OCI-LY1 (cell line): Measurements from ENCODE around the gene CAB39L.

Experiments
- H2AFZ ChIP-seq: fragments of 200-600 bp; sonication (generic), shearing (Covaris generic); 2 replicates; pipeline ENCODE4 v1.6.0; 2014; ENCODE audit warnings: antibody characterized with exemption, mild to moderate bottlenecking, low read length
- H3F3A ChIP-seq: fragments of 200-600 bp; sonication (generic), shearing (Covaris generic); 2 replicates; pipeline ENCODE4 v1.6.0; 2014; ENCODE audit warnings: mild to moderate bottlenecking, antibody characterized with exemption, low read length, moderate library complexity; ENCODE audit not compliant: insufficient read depth
- H3K27ac ChIP-seq: fragments of 200-600 bp; sonication (generic); 2 replicates; pipeline ENCODE4 v1.5.1; 2014; ENCODE audit warnings: low read length, mixed run types, mild to moderate bottlenecking, low read depth; ENCODE audit not compliant: poor library complexity, severe bottlenecking
- H3K27me3 ChIP-seq: fragments of 200-600 bp; sonication (generic); 2 replicates; pipeline ENCODE4 v1.6.0; 2014; ENCODE audit warnings: antibody characterized with exemption, mild to moderate bottlenecking, low read length, moderate library complexity; ENCODE audit not compliant: insufficient read depth
- H3K36me3 ChIP-seq: fragments of 200-600 bp; sonication (generic); 2 replicates; pipeline ENCODE4 v1.6.1; 2014; ENCODE audit warnings: mild to moderate bottlenecking, antibody characterized with exemption, low read length, moderate library complexity, mixed read lengths; ENCODE audit not compliant: insufficient read depth
- H3K4me1 ChIP-seq: fragments of 200-600 bp; sonication (generic); 2 replicates; pipeline ENCODE4 v1.5.1; 2014; ENCODE audit warnings: mild to moderate bottlenecking, low read length, moderate library complexity; ENCODE audit not compliant: insufficient read depth, severe bottlenecking
- H3K4me2 ChIP-seq: fragments of 200-600 bp; sonication (generic), shearing (Covaris generic); 2 replicates; pipeline ENCODE4 v1.6.1; 2014; ENCODE audit warnings: low read length
- H3K4me3 ChIP-seq: fragments of 200-600 bp; sonication (generic); 2 replicates; pipeline ENCODE4 v1.5.1; 2014; ENCODE audit warnings: low read length, low read depth, mild to moderate bottlenecking, mixed read lengths; ENCODE audit not compliant: poor library complexity, severe bottlenecking
- H3K79me2 ChIP-seq: fragments of 200-600 bp; shearing (Covaris generic); 2 replicates; pipeline ENCODE4 v1.6.1; 2016; ENCODE audit warnings: mixed run types, low read length, mixed read lengths; ENCODE audit not compliant: insufficient read depth
- H3K9ac ChIP-seq: fragments of 200-600 bp; sonication (generic), shearing (Covaris generic); 2 replicates; pipeline ENCODE4 v1.6.1; 2014; ENCODE audit warnings: mild to moderate bottlenecking, low read length, mixed read lengths
- H3K9me2 ChIP-seq: fragments of 200-600 bp; sonication (generic), shearing (Covaris generic); 2 replicates; pipeline ENCODE4 v1.6.1; 2014; ENCODE audit warnings: low read depth, mild to moderate bottlenecking, low read length, mixed read lengths
- H3K9me3 ChIP-seq: fragments of 200-600 bp; shearing (Covaris generic); 2 replicates; pipeline ENCODE4 v1.6.1; 2014; ENCODE audit warnings: low read length, mixed read lengths
- H4K20me1 ChIP-seq: fragments of 200-600 bp; sonication (generic), shearing (Covaris generic); 2 replicates; pipeline ENCODE4 v1.6.0; 2016; ENCODE audit warnings: mild to moderate bottlenecking, low read length; ENCODE audit not compliant: insufficient read depth
- CTCF ChIP-seq: fragments of 200-600 bp; sonication (generic), shearing (Covaris generic); IDR thresholded peaks from 2 replicates; pipeline ENCODE4 v1.5.1; 2017; ENCODE audit warnings: mild to moderate bottlenecking, antibody characterized with exemption, low read length, moderate library complexity, mixed read lengths
- EZH2 ChIP-seq: fragments of 200-600 bp; sonication (generic), shearing (Covaris generic); IDR thresholded peaks from 2 replicates; pipeline ENCODE4 v1.8.0; 2017; ENCODE audit warnings: borderline replicate concordance, mixed run types, mild to moderate bottlenecking, antibody characterized with exemption, low read length, moderate library complexity, mixed read lengths

CAB39L gene

GRCh38 chr13:49307365-49307764 is 136.5 kb downstream of the CAB39L start:
- Histone ChIP-seq H3K4me1 (peaks cover 44% of the 10 kb centered on the region), H3K27me3 (no peaks in the 10 kb centered on the region), H3K4me2 (no peak overlapping the region), H3K9me2 (no peaks in the 10 kb centered on the region), H2AFZ (no peak overlapping the region), H3F3A (no peaks in the 10 kb centered on the region), H3K79me2 (no peaks in the 10 kb centered on the region), H3K36me3 (peaks cover 35% of the 10 kb centered on the region), H3K9ac (no peak overlapping the region), H4K20me1 (no peaks in the 10 kb centered on the region), H3K9me3 (no peaks in the 10 kb centered on the region), H3K4me3 (no peak overlapping the region), H3K27ac (peak overlapping the region; percentile 45)
- TF ChIP-seq EZH2 (no peak), CTCF (no peak)

DNA sequence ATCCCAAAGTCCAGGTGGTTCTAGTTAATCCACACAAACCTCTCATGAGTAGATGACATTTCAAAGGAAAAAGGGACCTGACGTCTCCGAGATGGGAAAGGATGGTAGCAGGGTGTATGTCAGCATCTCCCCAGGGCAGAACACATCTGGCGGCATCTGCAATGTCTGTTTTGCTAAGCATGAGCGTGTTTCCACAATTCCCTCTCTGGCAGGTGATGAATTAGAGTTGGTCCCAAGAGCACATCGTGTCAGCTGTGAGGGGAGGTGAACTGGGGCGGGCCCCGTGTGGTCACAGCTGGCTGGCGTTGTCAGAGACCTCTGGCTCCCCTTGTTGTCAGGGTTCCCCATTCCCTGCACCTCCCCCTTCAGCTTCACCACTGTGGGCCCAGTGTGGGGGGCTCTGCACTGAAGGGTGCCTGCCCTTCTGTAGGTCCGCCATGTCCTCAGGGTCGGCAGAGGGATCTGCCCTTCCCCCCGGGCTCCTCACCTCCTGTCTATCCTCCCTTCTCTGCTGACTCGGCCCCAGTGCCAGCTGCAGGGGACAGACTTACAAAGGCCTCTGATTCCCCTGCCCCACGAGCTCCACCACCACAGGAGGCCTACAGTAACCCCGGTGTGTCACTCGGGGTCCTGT is 138.0 kb downstream of the CAB39L start:
- Histone ChIP-seq H3K36me3 (peaks cover 30% of the 10 kb centered on the region), H4K20me1 (no peaks in the 10 kb centered on the region), H3K4me2 (peak overlapping the region; percentile 49), H3K4me1 (peaks cover 58% of the 10 kb centered on the region), H3K9me2 (no peaks in the 10 kb centered on the region), H3K79me2 (no peaks in the 10 kb centered on the region), H3K4me3 (peak overlapping the region; percentile 22), H3K9ac (peak overlapping the region; percentile 37; the same call in 1 of the 2 replicates), H2AFZ (no peak overlapping the region), H3K27me3 (no peaks in the 10 kb centered on the region), H3K9me3 (no peaks in the 10 kb centered on the region), H3F3A (no peaks in the 10 kb centered on the region), H3K27ac (peak overlapping the region; percentile 59)
- no peak for TF ChIP-seq CTCF
- TF ChIP-seq EZH2: no peak

- H3K36me3 ChIP-seq: peaks cover 21% of the 10 kb centered on the region
- H3K4me2 ChIP-seq: peak overlapping the region; percentile 49
- H3K27ac ChIP-seq: peak overlapping the region; percentile 59
- no peaks in the 10 kb centered on the region for H4K20me1 ChIP-seq
- no peaks in the 10 kb centered on the region for H3F3A ChIP-seq
- H3K27me3 ChIP-seq: no peaks in the 10 kb centered on the region
- H3K9ac ChIP-seq: peak overlapping the region; percentile 37; the same call in 1 of the 2 replicates
- peak overlapping the region; percentile 22 for H3K4me3 ChIP-seq
- H2AFZ ChIP-seq: no peak overlapping the region
- H3K9me3 ChIP-seq: no peaks in the 10 kb centered on the region
- H3K4me1 ChIP-seq: peaks cover 63% of the 10 kb centered on the region
- no peaks in the 10 kb centered on the region for H3K79me2 ChIP-seq
- TF ChIP-seq EZH2 (no peak), CTCF (no peak)
- no peaks in the 10 kb centered on the region for H3K9me2 ChIP-seq
These were observed 138.8 kb downstream of the CAB39L start for GRCh38 chr13:49304763-49305700.
